Renal cortex interstitium (tissue), 11 donors: ENCODE results near the gene RGS6. TPM values are rescaled to one million over a fixed set of nuclear protein-coding genes. Genes with fewer than 3 reads are reported as not detected.

Experiments
- DNase-seq, 11 donors: peaks; one replicate each; pipeline ENCODE4 v3.0.0-alpha.2; 2013; ENCODE audit warnings: low read depth in 9 of 11, low spot score in 4 of 11; ENCODE audit errors: extremely low read depth in 1 of 11
- polyA plus RNA-seq, 3 donors: library from polyadenylated mRNA; unstranded; fragments of 120-200 nt; gene quantifications; one replicate each; pipeline ENCODE4 v1.2.1, GENCODE V29; 2013; ENCODE audit not compliant: insufficient read length in 3 of 3

The RGS6 gene
- polyA plus RNA-seq, 3 donors = 1.4 to 1.7 (median 1.4) TPM

- DNase-seq = no peak
Observed at GRCh38 chr14:72332046-72332445, 399.8 kb downstream of the RGS6 start.

DNA sequence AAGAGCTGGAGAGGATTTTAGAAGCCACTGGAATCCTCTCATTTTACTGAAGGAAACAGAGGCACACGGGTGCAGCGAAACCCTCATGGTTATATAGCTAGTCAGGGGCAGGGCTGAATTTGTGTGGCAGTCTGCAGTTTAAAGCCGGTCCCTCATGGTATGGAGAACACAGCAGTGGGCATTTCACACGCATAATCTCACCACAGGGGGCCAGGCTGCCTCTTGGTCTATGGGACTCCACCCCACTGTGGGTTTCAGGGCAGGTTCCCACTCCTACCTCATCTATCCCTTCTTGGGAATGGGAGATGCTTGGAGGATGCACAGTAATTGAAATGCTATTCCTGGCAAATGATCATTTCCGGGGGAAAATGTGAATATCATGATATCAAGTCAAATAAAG lies 400.6 kb downstream of the RGS6 start:
- no peak for DNase-seq

- no peak for DNase-seq
Observed at GRCh38 chr14:72333357-72333756, 401.1 kb downstream of the RGS6 start.

- no peak for DNase-seq
Observed at GRCh38 chr14:72336311-72336980, 404.2 kb downstream of the RGS6 start.

- no peak for DNase-seq
Observed at GRCh38 chr14:72341237-72341636, 409.0 kb downstream of the RGS6 start.

- DNase-seq = no peak
Observed at GRCh38 chr14:72341686-72342085, 409.5 kb downstream of the RGS6 start.

DNA sequence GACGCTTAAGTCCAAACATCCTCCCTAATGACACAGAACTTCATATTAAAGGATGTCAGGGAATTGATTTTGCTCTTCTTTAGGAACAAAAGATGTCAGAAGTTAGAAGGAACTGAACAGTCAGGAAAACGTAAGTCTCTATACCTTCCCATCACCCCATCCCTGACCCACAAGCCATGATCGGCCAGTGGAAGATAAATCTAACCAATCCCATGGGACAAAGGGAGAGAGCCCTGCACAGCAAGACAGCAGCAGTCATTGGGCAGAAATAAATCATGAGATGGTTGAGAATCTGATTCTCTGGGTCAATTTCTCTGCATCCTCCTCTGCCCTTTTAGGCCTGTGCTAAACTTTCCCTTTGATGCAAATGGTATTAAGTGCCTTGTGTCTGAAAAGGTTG lies 414.9 kb downstream of the RGS6 start:
- DNase-seq = no peak

- no peak for DNase-seq
Observed at GRCh38 chr14:72350215-72350614, 418.0 kb downstream of the RGS6 start.

DNA sequence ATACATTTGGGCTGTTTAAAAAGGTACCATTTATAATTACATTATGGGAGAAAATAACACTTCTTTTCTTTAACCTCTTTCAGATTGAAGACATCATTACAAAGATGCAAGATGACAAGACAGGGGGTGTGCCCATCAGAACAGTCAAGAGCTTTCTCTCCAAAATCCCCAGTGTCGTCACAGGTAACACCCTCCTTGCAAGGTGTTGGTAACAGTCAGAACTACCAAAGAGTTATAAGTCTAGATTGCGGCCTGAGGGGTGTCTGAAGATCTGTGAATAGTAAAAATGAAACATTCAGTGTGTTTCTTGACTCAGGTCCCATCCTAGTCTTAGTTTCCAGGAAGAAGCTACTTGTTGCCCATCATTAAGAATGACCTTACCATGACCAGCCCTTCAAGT lies 419.8 kb downstream of the RGS6 start:
- DNase-seq = no peak

- no peak for DNase-seq
Observed at GRCh38 chr14:72366619-72367018, 434.4 kb downstream of the RGS6 start.

DNA sequence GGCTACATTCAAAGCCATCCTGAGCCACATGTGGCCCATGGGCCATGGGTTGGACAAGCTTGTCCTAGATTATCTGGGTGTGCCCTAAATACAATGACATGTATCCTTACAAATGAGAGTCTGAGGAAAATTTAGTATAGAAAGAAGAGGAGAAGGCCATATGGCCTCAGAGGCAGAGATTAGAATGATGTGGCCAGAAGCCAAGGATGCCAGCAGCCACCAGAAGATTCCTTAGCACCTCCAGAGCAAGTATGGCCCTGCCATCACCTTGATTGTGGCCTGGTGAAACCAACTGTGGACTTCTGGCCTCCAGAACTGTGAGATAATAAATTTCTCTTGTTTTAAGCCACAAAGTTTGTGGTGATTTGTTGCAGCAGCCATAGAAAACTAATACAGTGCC lies 436.9 kb downstream of the RGS6 start:
- DNase-seq = no peak

GRCh38 chr14:72377016-72377415 lies 444.8 kb downstream of the RGS6 start:
- DNase-seq = no peak

GRCh38 chr14:72380456-72380855 lies 448.2 kb downstream of the RGS6 start:
- no peak for DNase-seq

- no peak for DNase-seq
Observed at GRCh38 chr14:72383865-72384264, 451.6 kb downstream of the RGS6 start.

GRCh38 chr14:72387726-72388125 lies 455.5 kb downstream of the RGS6 start:
- DNase-seq = no peak

DNA sequence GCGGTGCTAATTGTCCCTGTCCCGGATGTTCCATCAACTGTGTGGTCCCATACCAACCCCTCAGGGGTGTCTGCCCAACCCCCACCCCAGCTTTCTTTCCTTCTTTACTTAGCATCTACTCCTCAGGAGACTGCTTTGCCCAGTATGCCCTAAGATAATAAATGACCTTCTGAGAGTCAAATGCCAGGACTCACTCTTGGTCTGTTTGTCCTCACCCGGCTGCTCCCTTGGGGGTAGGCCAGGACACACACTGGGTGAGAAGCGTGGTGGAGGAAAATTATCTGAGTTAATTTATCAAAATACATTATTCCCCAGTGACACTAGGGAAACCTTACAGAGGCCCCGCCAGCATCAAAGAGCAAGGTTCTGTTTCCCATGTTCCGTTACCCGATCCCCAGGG lies 457.0 kb downstream of the RGS6 start:
- no peak for DNase-seq

- no peak for DNase-seq
Observed at GRCh38 chr14:72401101-72401625, 468.9 kb downstream of the RGS6 start.

DNA sequence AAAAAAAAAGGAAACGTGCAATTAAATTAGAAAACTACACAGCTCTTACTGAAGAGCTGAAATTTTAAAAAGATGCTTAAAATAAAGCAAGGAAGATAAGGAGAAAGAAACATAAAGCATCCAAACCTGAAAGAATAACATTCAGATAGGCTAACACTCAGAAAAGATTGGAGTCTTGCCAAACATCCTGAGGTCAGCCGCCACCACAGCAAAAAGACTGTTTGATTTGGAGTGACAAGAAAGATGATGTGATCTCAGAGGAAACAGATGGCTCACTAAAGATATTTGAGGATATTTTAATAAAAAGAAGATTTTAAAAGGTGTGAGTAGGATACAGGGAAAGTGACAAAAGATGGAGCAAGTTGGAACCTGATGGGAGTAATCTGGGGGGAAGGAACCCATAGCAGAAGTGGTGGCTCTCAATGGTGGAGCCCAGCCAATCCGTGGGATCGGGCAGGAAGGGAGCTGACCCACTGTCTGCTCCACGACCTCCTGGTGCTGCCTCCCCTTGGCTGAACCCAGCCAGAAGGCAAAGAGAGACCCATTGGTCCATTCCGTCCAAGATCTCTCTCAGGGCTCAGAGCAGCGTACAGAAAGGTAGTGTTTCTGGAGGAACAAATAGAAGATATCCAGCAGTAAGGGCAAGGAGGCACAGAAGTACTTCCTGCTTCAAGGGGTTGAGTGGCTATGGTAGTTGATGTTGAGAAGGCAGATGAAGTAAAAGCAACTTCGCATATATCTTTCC lies 469.6 kb downstream of the RGS6 start:
- DNase-seq = no peak

DNA sequence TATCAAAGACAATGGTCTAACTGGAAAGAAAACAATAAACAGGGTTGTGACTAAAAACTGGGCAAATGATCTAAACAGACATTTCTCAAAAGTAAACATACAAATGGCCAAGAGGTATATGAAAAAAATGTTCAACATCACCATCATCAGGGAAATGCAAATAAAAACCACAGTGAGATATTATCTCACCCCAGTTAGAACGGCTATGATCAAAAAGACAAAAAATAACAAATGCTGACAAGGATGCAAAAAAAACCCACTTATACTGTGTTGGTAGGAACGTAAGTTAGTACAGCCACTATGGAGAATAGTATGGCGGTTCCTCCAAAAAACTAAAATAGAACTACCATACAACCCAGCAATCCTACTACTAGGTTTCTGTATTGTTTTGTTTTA lies 470.1 kb downstream of the RGS6 start:
- no peak for DNase-seq

GRCh38 chr14:72404106-72404774 lies 472.0 kb downstream of the RGS6 start:
- DNase-seq = no peak
